Retinal pigment epithelial cell (primary cell): ENCODE data around the gene TBR1.

Experiments
- DNase-seq: peaks from one replicate; pipeline ENCODE4 v3.0.0-alpha.2; 2010; ENCODE audit warnings: low read depth
- H3K4me3 ChIP-seq: 2 replicates; pipeline ENCODE4 v1.5.1; 2011; ENCODE audit warnings: mild to moderate bottlenecking, low read length, control low read depth, moderate library complexity
- TF ChIP-seq, protein P1 (sequence below): conservative IDR thresholded peaks from 2 replicates; pipeline ENCODE4 v1.5.1; 2011; ENCODE audit warnings: low read depth, low read length, control low read depth, inconsistent platforms

The TBR1 gene

DNA sequence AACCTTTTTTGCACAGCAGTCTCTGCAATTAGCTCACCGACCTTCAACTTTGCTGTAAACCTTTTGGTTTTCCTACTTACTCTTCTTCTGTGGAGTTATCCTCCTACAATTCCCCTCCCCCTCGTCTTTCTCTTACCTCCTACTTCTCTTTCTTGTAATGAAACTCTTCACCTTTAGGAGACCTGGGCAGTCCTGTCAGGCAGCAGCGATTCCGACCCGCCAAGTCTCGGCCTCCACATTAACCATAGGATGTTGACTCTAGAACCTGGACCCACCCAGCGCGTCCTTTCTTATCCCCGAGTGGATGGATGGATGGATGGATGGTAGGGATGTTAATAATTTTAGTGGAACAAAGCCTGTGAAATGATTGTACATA lies 8.3 kb downstream of the TBR1 start:
- DNase-seq: no peak
- TF ChIP-seq, protein P1, sequence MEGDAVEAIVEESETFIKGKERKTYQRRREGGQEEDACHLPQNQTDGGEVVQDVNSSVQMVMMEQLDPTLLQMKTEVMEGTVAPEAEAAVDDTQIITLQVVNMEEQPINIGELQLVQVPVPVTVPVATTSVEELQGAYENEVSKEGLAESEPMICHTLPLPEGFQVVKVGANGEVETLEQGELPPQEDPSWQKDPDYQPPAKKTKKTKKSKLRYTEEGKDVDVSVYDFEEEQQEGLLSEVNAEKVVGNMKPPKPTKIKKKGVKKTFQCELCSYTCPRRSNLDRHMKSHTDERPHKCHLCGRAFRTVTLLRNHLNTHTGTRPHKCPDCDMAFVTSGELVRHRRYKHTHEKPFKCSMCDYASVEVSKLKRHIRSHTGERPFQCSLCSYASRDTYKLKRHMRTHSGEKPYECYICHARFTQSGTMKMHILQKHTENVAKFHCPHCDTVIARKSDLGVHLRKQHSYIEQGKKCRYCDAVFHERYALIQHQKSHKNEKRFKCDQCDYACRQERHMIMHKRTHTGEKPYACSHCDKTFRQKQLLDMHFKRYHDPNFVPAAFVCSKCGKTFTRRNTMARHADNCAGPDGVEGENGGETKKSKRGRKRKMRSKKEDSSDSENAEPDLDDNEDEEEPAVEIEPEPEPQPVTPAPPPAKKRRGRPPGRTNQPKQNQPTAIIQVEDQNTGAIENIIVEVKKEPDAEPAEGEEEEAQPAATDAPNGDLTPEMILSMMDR: no peak
- H3K4me3 ChIP-seq: no peak overlapping the region

DNA sequence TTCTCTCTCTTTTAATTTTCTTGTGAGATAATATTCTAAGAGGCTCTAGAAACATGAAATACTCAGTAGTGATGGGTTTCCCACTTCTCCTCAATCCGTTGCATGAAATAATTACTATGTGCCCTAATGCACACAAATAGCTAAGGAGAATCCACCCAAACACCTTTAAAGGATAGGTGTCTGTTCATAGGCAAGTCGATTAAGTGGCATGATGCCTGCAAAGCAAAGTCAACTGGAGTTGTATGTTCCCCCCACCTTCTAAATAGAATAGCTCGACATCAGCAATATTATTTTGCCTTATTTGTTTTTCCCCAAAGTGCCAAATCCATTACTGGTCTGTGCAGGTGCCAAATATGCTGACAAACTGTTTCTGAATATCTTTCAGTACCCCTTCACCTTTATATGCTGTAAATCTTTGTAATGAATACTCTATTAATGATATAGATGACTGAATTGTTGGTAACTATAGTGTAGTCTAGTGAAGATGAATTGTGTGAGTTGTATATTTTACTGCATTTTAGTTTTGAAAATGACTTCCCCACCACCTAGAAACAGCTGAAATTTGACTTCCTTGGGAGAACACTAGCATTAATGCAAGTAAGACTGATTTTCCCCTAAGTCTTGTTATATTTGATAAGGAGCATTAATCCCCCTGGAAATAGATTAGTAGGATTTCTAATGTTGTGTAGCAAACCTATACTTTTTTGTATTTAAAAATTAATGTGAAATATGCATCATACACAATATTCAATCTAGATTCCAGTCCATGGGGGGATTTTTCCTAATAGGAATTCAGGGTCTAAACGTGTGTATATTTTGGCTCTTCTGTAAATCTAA lies 9.0 kb downstream of the TBR1 start:
- no peak for DNase-seq
- TF ChIP-seq, protein P1: no peak
- no peak overlapping the region for H3K4me3 ChIP-seq

DNA sequence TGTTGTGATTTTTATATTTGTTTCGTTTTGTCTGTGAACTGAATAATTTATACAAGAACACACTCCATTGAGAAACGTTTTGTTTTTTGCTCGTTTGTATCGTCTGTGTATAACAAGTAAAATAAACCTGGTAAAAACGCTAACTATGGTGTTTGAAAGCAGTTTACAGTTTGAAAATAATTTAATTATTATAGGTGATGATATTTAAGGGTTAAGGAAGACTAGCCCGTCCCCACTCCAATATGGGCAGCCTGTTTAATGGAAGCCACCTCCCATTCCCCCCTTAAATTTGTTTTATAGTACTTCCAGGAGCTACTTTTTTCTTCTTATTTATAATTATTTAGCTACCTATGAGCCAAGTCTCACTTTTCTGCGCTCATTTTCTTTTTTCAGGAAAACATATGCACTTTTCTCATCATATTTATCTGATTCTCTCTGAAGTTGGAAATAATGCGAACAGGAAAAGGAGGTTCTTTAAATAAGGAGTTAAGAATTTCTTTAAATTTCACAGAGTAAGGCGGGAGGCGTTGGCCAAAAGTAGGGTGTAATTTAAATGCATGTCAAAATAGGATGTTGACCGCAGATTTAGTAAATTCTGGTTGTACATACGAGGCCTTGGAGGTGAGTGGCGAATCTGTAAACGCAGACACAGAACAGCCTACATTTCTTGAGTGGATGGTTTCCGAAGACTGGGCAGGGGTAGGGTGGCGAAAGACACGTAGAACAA lies 9.8 kb downstream of the TBR1 start:
- no peak overlapping the region for H3K4me3 ChIP-seq
- no peak for DNase-seq

DNA sequence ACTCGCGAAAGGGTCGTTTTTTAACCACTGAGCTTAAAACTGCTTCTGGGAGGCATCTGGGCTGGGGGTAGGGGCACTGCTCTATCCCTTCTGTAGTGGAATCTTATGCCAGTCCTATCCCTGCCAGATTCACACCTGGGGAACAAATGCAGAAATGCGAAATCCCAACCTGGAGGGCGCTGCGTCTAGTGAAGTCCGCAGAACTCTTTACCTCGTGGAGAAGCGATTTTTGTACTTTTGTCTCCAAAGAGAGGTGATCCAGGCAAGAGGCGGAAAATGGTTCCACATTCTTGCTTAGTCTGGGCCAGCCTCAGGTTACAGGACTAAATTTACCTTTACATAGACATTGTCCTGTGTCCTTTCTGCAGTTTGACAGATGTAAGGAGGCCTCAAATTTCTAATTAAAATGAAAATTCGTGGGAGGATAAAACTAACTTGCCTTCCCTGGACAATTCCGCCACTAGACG lies 10.4 kb downstream of the TBR1 start:
- DNase-seq: no peak
- TF ChIP-seq, protein P1: peak; percentile 87
- peak overlapping the region; percentile 27 for H3K4me3 ChIP-seq

More for the DNA sequence above, 9.8 kb downstream of the TBR1 start:
- TF ChIP-seq, protein P1: no peak

DNA sequence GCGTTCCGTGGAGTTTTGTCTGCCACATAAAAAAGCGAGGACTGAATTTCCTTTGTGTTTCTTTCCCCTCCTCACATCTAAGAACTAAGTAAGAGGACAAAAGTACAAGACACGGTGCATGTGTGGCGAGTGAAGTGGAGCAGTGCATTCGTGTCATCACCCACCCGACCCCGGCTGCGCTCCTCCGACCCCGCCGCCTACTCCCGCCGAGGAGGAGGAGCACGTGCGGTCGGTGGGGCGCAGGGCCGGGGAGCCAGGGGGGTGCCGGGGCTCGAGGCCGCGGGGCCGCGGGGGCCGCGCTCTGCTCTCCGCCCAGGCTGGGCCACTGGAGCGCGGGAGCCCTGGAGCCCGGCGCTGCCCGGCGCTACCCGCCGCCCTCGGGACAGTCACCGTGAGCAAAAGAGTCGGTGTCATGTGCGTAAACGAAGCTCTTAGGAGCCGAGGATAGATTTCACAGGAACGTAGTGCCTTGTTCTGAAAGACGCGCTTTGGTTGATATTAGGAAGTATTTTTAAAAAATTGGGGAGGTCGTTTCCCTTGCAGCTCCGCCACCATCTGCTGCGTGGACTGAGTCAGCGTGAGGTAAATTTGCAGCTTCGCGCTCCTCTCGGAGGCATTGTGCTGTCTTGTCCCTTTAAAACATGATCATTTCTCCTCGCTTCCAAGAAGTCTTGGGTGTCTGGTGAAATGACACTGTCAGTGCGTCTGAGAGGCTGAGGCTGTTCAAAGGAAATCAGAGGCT lies 11.0 kb downstream of the TBR1 start:
- DNase-seq: no peak
- H3K4me3 ChIP-seq: peak overlapping the region; percentile 27
- TF ChIP-seq, protein P1: no peak

DNA sequence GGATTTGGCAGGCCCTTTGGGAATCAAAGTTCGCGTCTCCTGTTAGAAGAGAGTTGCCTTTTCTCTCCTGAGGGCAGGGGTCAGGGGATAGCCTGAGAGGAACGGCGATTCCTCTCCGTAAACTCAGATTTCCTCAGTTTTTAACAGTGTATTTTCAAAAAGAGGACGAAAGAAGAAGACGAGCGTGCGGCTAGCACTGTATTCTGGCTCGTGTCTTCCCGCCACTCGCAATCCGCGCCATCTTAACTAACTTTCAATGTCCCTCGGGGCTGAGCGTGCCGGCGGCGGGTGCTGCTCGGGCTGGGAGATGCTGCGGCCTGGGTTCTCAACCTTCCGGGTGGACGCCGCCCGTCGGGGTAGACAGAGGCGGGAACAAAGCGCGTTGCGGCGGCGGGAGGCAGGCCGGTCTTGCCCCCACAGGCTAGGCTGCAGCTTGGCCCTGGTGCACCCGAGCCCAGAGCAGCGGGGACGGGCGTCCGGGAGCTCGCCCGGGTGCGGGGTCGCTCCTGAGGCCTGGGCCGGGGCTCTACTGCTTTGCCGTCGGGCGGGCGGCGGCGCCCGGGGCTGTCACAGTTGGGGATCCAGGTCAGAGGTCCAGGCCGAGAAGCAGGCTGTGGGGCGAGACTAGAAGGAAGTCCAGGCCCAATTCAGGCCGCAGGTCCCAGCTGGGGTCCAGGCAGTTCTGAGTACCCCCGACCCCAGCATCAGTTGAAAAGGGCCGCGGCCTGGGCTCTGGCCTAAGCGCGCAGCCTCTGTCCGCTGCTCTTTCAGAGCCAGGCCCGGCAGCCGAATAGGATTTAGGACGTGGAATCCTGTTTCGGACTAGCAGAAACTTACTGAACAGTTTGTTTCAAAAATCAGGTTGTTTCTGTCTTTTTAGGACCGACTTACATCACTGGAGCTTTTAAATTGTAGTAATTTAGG lies 11.8 kb downstream of the TBR1 start:
- no peak for DNase-seq
- TF ChIP-seq, protein P1: no peak
- no peak overlapping the region for H3K4me3 ChIP-seq
